ENCODE measurements around the gene AQP1. TPM values are rescaled to one million over a fixed set of nuclear protein-coding genes. Genes with fewer than 3 reads are reported as not detected.

AQP1 gene
- total RNA-seq, 1 donor from 2014 or later, result 6.0 TPM

DNA sequence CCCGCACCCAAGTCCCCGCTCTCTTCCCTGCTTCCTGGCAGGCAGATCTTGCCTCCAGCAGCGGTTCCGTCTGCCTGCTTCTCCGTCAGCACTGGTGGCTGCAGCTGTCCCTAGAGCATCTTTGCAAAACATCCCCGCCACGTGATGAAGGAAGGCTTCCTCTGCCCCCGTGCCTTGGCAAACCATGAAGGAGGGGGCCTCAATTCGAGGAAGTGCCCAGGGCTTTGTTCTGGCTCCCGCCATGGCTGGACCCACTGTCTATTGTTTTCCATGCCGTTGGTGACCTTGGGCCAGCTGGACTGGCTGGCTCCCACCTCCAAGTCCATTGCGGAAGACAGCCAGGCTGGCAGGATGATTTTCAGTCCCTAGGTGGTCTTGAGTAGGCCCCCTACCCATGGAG is 13.2 kb upstream of the AQP1 start:
- Mint-ChIP-seq H3K4me1 (ENCODE audit: unreplicated experiment) (peaks cover 35% of the 10 kb centered on the region), H3K4me3 (no peak overlapping the region), H3K27ac (no peak overlapping the region), H3K27me3 (peaks cover 6% of the 10 kb centered on the region), H3K9me3 (no peaks in the 10 kb centered on the region), H3K36me3 (no peaks in the 10 kb centered on the region)
- TF ChIP-seq, protein P1, sequence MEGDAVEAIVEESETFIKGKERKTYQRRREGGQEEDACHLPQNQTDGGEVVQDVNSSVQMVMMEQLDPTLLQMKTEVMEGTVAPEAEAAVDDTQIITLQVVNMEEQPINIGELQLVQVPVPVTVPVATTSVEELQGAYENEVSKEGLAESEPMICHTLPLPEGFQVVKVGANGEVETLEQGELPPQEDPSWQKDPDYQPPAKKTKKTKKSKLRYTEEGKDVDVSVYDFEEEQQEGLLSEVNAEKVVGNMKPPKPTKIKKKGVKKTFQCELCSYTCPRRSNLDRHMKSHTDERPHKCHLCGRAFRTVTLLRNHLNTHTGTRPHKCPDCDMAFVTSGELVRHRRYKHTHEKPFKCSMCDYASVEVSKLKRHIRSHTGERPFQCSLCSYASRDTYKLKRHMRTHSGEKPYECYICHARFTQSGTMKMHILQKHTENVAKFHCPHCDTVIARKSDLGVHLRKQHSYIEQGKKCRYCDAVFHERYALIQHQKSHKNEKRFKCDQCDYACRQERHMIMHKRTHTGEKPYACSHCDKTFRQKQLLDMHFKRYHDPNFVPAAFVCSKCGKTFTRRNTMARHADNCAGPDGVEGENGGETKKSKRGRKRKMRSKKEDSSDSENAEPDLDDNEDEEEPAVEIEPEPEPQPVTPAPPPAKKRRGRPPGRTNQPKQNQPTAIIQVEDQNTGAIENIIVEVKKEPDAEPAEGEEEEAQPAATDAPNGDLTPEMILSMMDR (conservative IDR thresholded peaks at IDR 0.05), result no peak
- DNase-seq (ENCODE audit: extremely low spot score, unreplicated experiment), result no peak

DNA sequence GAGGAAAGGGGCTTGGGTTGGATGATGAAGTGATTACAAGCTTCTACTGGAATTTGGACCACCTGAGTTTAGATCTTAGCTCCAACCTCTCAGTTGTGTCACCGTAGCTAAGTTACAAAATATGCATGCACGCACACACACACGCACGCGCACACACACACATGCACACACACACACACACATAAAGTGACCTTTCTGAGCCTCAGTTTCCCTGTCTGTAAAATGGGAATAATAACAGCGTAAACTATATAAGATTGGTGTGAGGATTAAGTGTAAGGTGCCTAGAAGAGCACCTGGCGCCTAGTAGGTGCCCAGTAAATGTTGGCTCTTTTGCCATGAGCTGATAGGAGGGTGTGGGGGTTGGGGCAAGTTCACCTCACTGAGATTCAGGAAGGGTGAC is 12.6 kb upstream of the AQP1 start:
- DNase-seq (ENCODE audit: extremely low spot score, unreplicated experiment), result no peak
- H3K4me1 Mint-ChIP-seq (ENCODE audit: unreplicated experiment), result peaks cover 31% of the 10 kb centered on the region
- TF ChIP-seq, protein P1 (conservative IDR thresholded peaks at IDR 0.05), result no peak
- no peaks in the 10 kb centered on the region for H3K36me3 Mint-ChIP-seq
- H3K27me3 Mint-ChIP-seq, result peaks cover 6% of the 10 kb centered on the region
- H3K27ac Mint-ChIP-seq, result no peak overlapping the region
- H3K4me3 Mint-ChIP-seq, result no peak overlapping the region
- H3K9me3 Mint-ChIP-seq, result no peaks in the 10 kb centered on the region

DNA sequence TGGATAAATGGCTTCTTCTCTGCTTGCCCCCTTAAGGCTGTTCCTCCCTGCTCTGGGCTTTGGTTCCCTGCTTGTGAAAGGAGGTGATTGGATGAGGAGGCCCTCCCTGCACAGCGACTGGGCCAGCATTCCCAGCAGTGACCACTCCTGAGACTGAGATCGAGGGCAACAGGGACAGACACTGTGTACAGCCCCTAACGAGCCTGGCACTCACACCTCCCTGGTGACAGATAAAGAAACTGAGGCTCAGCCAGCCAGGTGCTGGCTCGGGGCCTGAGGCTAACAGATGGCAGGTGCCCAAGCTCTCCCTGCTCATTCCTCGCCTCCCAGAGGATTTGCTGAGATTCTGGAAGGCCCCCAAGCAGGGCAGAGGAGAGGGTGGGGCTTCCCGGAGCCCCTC is 12.0 kb upstream of the AQP1 start:
- TF ChIP-seq, protein P1 (conservative IDR thresholded peaks at IDR 0.05), result no peak
- Mint-ChIP-seq H3K27me3 (peaks cover 3% of the 10 kb centered on the region), H3K27ac (no peak overlapping the region), H3K9me3 (no peaks in the 10 kb centered on the region), H3K4me1 (ENCODE audit: unreplicated experiment) (peaks cover 26% of the 10 kb centered on the region), H3K36me3 (no peaks in the 10 kb centered on the region), H3K4me3 (no peak overlapping the region)
- no peak for DNase-seq (ENCODE audit: extremely low spot score, unreplicated experiment)

DNA sequence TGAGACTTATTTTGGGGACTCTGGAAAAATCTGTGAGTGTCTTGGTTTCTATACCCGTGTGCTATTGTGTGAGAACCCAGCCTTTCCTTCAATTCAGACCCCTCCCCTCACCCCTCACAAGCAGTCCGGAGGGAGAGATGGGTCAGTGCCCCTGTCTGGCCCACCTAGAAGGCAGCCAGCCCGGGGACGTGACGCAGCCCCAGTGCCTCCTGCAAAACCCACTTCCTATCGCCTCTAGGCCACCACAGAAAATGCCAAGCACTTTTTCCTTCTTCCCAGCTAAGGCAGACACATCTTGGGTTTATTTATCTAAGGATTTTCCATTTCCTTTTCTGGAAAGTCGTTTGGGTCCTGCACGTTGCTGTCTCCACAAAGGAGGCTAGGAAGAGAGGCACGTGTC is 11.6 kb upstream of the AQP1 start:
- H3K9me3 Mint-ChIP-seq, result no peaks in the 10 kb centered on the region
- H3K36me3 Mint-ChIP-seq, result no peaks in the 10 kb centered on the region
- H3K4me3 Mint-ChIP-seq, result no peak overlapping the region

DNA sequence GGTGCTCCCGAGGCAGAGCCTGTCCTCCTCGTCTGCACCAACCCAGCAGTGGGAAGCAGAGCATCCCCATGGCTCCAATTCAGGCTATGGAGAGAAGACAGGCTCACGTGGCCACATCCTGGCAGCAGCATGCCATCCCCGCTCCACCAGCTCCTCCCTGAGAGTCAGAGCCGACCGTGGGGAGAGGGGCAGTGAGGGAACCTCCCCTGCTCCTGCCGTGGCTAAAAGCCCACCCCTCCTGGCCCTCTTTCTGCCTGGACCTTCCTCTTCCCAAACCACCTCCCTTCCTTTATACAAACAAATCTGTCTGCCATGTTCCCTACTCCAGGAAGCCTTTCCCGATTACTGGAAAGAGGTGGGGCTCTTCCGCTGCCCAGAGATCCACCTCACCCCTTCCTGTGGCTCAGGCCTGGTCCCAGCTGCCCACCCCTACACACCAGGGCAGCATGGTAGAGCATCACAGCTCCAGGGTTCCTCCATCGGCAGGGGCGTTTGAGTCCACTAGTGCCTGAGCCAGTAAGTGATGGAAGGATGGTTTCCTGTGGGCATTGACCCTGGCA is 10.8 kb upstream of the AQP1 start:
- H3K9me3 Mint-ChIP-seq, result no peaks in the 10 kb centered on the region
- H3K4me3 Mint-ChIP-seq, result no peak overlapping the region
- no peak for DNase-seq (ENCODE audit: extremely low spot score, unreplicated experiment)
- peaks cover 17% of the 10 kb centered on the region for H3K4me1 Mint-ChIP-seq (ENCODE audit: unreplicated experiment)
- TF ChIP-seq, protein P1 (conservative IDR thresholded peaks at IDR 0.05), result no peak
- no peaks in the 10 kb centered on the region for H3K36me3 Mint-ChIP-seq
- no peak overlapping the region for H3K27ac Mint-ChIP-seq
- peaks cover 3% of the 10 kb centered on the region for H3K27me3 Mint-ChIP-seq

More for the DNA sequence above, 11.6 kb upstream of the AQP1 start:
- H3K27me3 Mint-ChIP-seq, result peaks cover 3% of the 10 kb centered on the region
- H3K27ac Mint-ChIP-seq, result no peak overlapping the region
- DNase-seq (ENCODE audit: extremely low spot score, unreplicated experiment), result no peak
- TF ChIP-seq, protein P1 (conservative IDR thresholded peaks at IDR 0.05), result no peak
- peaks cover 22% of the 10 kb centered on the region for H3K4me1 Mint-ChIP-seq (ENCODE audit: unreplicated experiment)

DNA sequence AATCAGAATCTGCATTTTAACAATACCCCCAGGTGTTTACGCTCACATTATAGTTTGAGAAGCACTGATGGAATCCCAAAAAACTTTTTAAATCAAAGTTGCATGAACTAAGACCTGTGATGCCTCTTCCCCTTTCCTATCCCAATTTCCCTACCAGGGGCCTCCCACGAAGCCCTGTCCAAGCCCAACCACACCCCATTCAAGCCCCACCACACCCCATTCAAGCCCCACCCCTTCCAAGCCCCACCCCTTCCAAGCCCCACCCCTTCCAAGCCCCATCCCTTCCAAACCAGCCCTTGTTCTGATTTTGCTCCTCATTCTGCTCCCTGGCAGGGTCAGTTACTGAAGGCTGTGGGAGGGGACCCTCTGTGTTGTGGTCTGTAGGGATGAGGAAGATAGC is 9.8 kb upstream of the AQP1 start:
- DNase-seq (ENCODE audit: extremely low spot score, unreplicated experiment), result no peak
- H3K36me3 Mint-ChIP-seq, result no peaks in the 10 kb centered on the region
- H3K4me3 Mint-ChIP-seq, result no peak overlapping the region
- peaks cover 16% of the 10 kb centered on the region for H3K4me1 Mint-ChIP-seq (ENCODE audit: unreplicated experiment)
- H3K27me3 Mint-ChIP-seq, result peaks cover under 1% of the 10 kb centered on the region
- H3K27ac Mint-ChIP-seq, result no peak overlapping the region
- TF ChIP-seq, protein P1 (conservative IDR thresholded peaks at IDR 0.05), result no peak
- no peaks in the 10 kb centered on the region for H3K9me3 Mint-ChIP-seq

Data from type B pancreatic cell (in vitro differentiated cells).